Measurements from ENCODE around the gene ARHGEF4. TPM values are rescaled to one million over a fixed set of nuclear protein-coding genes. Genes with fewer than 3 reads are reported as not detected.
A peak's percentile ranks its signal among the peaks of the same experiment; 100 is the strongest.

The ARHGEF4 gene
- total and polyA plus RNA-seq, 4 donors, result 1.1 to 6.9 (median 2.2) TPM

GRCh38 chr2:130837811-130838565 lies 1.3 kb downstream of the ARHGEF4 start:
- 75 to 77% methylated on average over 28 of the region's 28 CpGs for WGBS, 2 donors
- Histone ChIP-seq H3K4me3 (ENCODE audit: low read length in 2 of 2) (no peak overlapping the region), H3K36me3 (ENCODE audit: control insufficient read depth in 1 of 2, insufficient read depth in 2 of 2, low read length in 1 of 2) (no peaks in the 10 kb centered on the region), H3K27ac (ENCODE audit: low read depth in 1 of 2, low read length in 2 of 2) (no peak overlapping the region), H3K27me3 (ENCODE audit: control insufficient read depth in 1 of 2, insufficient read depth in 2 of 2, low read length in 1 of 2) (no peaks in the 10 kb centered on the region), H3K4me1 (ENCODE audit: control insufficient read depth in 1 of 2, insufficient read depth in 2 of 2, low read length in 2 of 2) (no peaks in the 10 kb centered on the region), H3K9me3 (ENCODE audit: control insufficient read depth, low read length) (no peaks in the 10 kb centered on the region)
- peak in 1 of 2 donors; percentile 46 for DNase-seq
- intact Hi-C loops (cut with DNase I), result no loop called here
- no peak for ATAC-seq (ENCODE audit: low FRiP score)

- peak in 1 of 2 donors; percentile 15 for DNase-seq
- intact Hi-C loops (cut with DNase I), result no loop called here
- H3K36me3 ChIP-seq (ENCODE audit: control insufficient read depth in 1 of 2, insufficient read depth in 2 of 2, low read length in 1 of 2), result no peaks in the 10 kb centered on the region
- no peaks in the 10 kb centered on the region for H3K27me3 ChIP-seq (ENCODE audit: control insufficient read depth in 1 of 2, insufficient read depth in 2 of 2, low read length in 1 of 2)
- no peak overlapping the region for H3K27ac ChIP-seq (ENCODE audit: low read depth in 1 of 2, low read length in 2 of 2)
- H3K9me3 ChIP-seq (ENCODE audit: control insufficient read depth, low read length), result no peaks in the 10 kb centered on the region
- ATAC-seq (ENCODE audit: low FRiP score), result no peak
- WGBS, 2 donors, result 87% methylated on average over 16 of the region's 16 CpGs
- H3K4me1 ChIP-seq (ENCODE audit: control insufficient read depth in 1 of 2, insufficient read depth in 2 of 2, low read length in 2 of 2), result no peaks in the 10 kb centered on the region
- H3K4me3 ChIP-seq (ENCODE audit: low read length in 2 of 2), result no peak overlapping the region
Observed at GRCh38 chr2:130839011-130839780, 2.5 kb downstream of the ARHGEF4 start.

- DNase-seq (no peak), ATAC-seq (ENCODE audit: low FRiP score) (no peak)
- no peak overlapping the region for H3K4me3 ChIP-seq (ENCODE audit: low read length in 2 of 2)
- intact Hi-C loops (cut with DNase I), result no loop called here
- H3K27me3 ChIP-seq (ENCODE audit: control insufficient read depth in 1 of 2, insufficient read depth in 2 of 2, low read length in 1 of 2), result no peaks in the 10 kb centered on the region
- no peak overlapping the region for H3K27ac ChIP-seq (ENCODE audit: low read depth in 1 of 2, low read length in 2 of 2)
- H3K9me3 ChIP-seq (ENCODE audit: control insufficient read depth, low read length), result no peaks in the 10 kb centered on the region
- no peaks in the 10 kb centered on the region for H3K36me3 ChIP-seq (ENCODE audit: control insufficient read depth in 1 of 2, insufficient read depth in 2 of 2, low read length in 1 of 2)
- H3K4me1 ChIP-seq (ENCODE audit: control insufficient read depth in 1 of 2, insufficient read depth in 2 of 2, low read length in 2 of 2), result no peaks in the 10 kb centered on the region
- 86% methylated on average over 8 of the region's 8 CpGs for WGBS, 2 donors
Observed at GRCh38 chr2:130840506-130840905, 3.8 kb downstream of the ARHGEF4 start.

- no peak for ATAC-seq (ENCODE audit: low FRiP score)
- intact Hi-C loops (cut with DNase I), result no loop called here
- no peak for DNase-seq
- H3K9me3 ChIP-seq (ENCODE audit: control insufficient read depth, low read length), result no peaks in the 10 kb centered on the region
- no peaks in the 10 kb centered on the region for H3K4me1 ChIP-seq (ENCODE audit: control insufficient read depth in 1 of 2, insufficient read depth in 2 of 2, low read length in 2 of 2)
- WGBS, 2 donors, result 86 to 87% methylated on average over 6 of the region's 6 CpGs
- H3K27me3 ChIP-seq (ENCODE audit: control insufficient read depth in 1 of 2, insufficient read depth in 2 of 2, low read length in 1 of 2), result no peaks in the 10 kb centered on the region
- no peak overlapping the region for H3K4me3 ChIP-seq (ENCODE audit: low read length in 2 of 2)
- no peaks in the 10 kb centered on the region for H3K36me3 ChIP-seq (ENCODE audit: control insufficient read depth in 1 of 2, insufficient read depth in 2 of 2, low read length in 1 of 2)
- H3K27ac ChIP-seq (ENCODE audit: low read depth in 1 of 2, low read length in 2 of 2), result no peak overlapping the region
Observed at GRCh38 chr2:130841741-130842365, 5.1 kb downstream of the ARHGEF4 start.

- H3K9me3 ChIP-seq (ENCODE audit: control insufficient read depth, low read length), result no peaks in the 10 kb centered on the region
- no peak overlapping the region for H3K27ac ChIP-seq (ENCODE audit: low read depth in 1 of 2, low read length in 2 of 2)
- 74 to 80% methylated on average over 8 of the region's 8 CpGs for WGBS, 2 donors
- no peak for ATAC-seq (ENCODE audit: low FRiP score)
- H3K4me1 ChIP-seq (ENCODE audit: control insufficient read depth in 1 of 2, insufficient read depth in 2 of 2, low read length in 2 of 2), result no peaks in the 10 kb centered on the region
- no peaks in the 10 kb centered on the region for H3K36me3 ChIP-seq (ENCODE audit: control insufficient read depth in 1 of 2, insufficient read depth in 2 of 2, low read length in 1 of 2)
- intact Hi-C loops (cut with DNase I), result no loop called here
- peak in 1 of 2 donors; percentile 33 for DNase-seq
- no peak overlapping the region for H3K4me3 ChIP-seq (ENCODE audit: low read length in 2 of 2)
- H3K27me3 ChIP-seq (ENCODE audit: control insufficient read depth in 1 of 2, insufficient read depth in 2 of 2, low read length in 1 of 2), result no peaks in the 10 kb centered on the region
Observed at GRCh38 chr2:130842770-130843169, 6.1 kb downstream of the ARHGEF4 start.

- ATAC-seq (ENCODE audit: low FRiP score), result no peak
- H3K27ac ChIP-seq (ENCODE audit: low read depth in 1 of 2, low read length in 2 of 2), result no peak overlapping the region
- intact Hi-C loops (cut with DNase I), result no loop called here
- peak in 1 of 2 donors; percentile 26 for DNase-seq
- 77 to 78% methylated on average over 12 of the region's 12 CpGs for WGBS, 2 donors
- H3K36me3 ChIP-seq (ENCODE audit: control insufficient read depth in 1 of 2, insufficient read depth in 2 of 2, low read length in 1 of 2), result no peaks in the 10 kb centered on the region
- H3K4me3 ChIP-seq (ENCODE audit: low read length in 2 of 2), result no peak overlapping the region
- no peaks in the 10 kb centered on the region for H3K4me1 ChIP-seq (ENCODE audit: control insufficient read depth in 1 of 2, insufficient read depth in 2 of 2, low read length in 2 of 2)
- H3K9me3 ChIP-seq (ENCODE audit: control insufficient read depth, low read length), result no peaks in the 10 kb centered on the region
- no peaks in the 10 kb centered on the region for H3K27me3 ChIP-seq (ENCODE audit: control insufficient read depth in 1 of 2, insufficient read depth in 2 of 2, low read length in 1 of 2)
Observed at GRCh38 chr2:130843321-130843985, 6.7 kb downstream of the ARHGEF4 start.

GRCh38 chr2:130844161-130844560 lies 7.4 kb downstream of the ARHGEF4 start:
- 76 to 81% methylated on average over 10 of the region's 10 CpGs for WGBS, 2 donors
- intact Hi-C loops (cut with DNase I), result no loop called here

GRCh38 chr2:130845505-130846085 lies 8.9 kb downstream of the ARHGEF4 start:
- Histone ChIP-seq H3K36me3 (ENCODE audit: control insufficient read depth in 1 of 2, insufficient read depth in 2 of 2, low read length in 1 of 2) (no peaks in the 10 kb centered on the region), H3K27me3 (ENCODE audit: control insufficient read depth in 1 of 2, insufficient read depth in 2 of 2, low read length in 1 of 2) (no peaks in the 10 kb centered on the region), H3K9me3 (ENCODE audit: control insufficient read depth, low read length) (no peaks in the 10 kb centered on the region), H3K4me1 (ENCODE audit: control insufficient read depth in 1 of 2, insufficient read depth in 2 of 2, low read length in 2 of 2) (no peaks in the 10 kb centered on the region), H3K27ac (ENCODE audit: low read depth in 1 of 2, low read length in 2 of 2) (no peak overlapping the region), H3K4me3 (ENCODE audit: low read length in 2 of 2) (no peak overlapping the region)
- ATAC-seq (ENCODE audit: low FRiP score) (no peak), DNase-seq (peak in 1 of 2 donors; percentile 20)
- WGBS, 2 donors, result 93 to 94% methylated on average over 13 of the region's 13 CpGs
- intact Hi-C loops (cut with DNase I), result no loop called here

More at GRCh38 chr2:130844161-130844560, 7.4 kb downstream of the ARHGEF4 start:
- ATAC-seq (ENCODE audit: low FRiP score), result no peak
- Histone ChIP-seq H3K4me3 (ENCODE audit: low read length in 2 of 2) (no peak overlapping the region), H3K27me3 (ENCODE audit: control insufficient read depth in 1 of 2, insufficient read depth in 2 of 2, low read length in 1 of 2) (no peaks in the 10 kb centered on the region), H3K27ac (ENCODE audit: low read depth in 1 of 2, low read length in 2 of 2) (no peak overlapping the region), H3K36me3 (ENCODE audit: control insufficient read depth in 1 of 2, insufficient read depth in 2 of 2, low read length in 1 of 2) (no peaks in the 10 kb centered on the region), H3K9me3 (ENCODE audit: control insufficient read depth, low read length) (no peaks in the 10 kb centered on the region), H3K4me1 (ENCODE audit: control insufficient read depth in 1 of 2, insufficient read depth in 2 of 2, low read length in 2 of 2) (no peaks in the 10 kb centered on the region)
- peak in 1 of 2 donors; percentile 12 for DNase-seq

Measured in aorta (tissue), 5 donors.